HCT116 (cell line): ENCODE measurements around the gene GNB2. TPM values are rescaled to one million over a fixed set of nuclear protein-coding genes. Genes with fewer than 3 reads are reported as not detected.

Source experiments
- ATAC-seq: fragments of 200-7000 bp; cut with Tn5 transposase; 2 replicates; pipeline ENCODE4 v1.9.1; 2020; ENCODE audit warnings: mild to moderate bottlenecking, moderate library complexity
- BruUV-seq: library from RNA; stranded (reverse); fragments of 400-500 nt; replicated peaks from 2 replicates; lab custom pipeline; 2021; lab: Mats Ljungman, UMichigan
- CTCF ChIA-PET: fragments of 300-600 bp; sonication (Branson Sonifier 250); formaldehyde crosslinking; loops from one replicate; lab custom pipeline; 2021; ENCODE audit warnings: antibody characterized with exemption; lab: Charles Lee
- POLR2A ChIA-PET: fragments of 300-600, 350-600 bp; sonication (Branson Sonifier 250); formaldehyde crosslinking; loops from one replicate; lab custom pipeline; 2021; ENCODE audit warnings: antibody characterized with exemption; lab: Charles Lee
- RAD21 ChIA-PET, 2 experiments: fragments of 300-600 bp; sonication (Branson Sonifier 250); formaldehyde crosslinking; loops; one replicate each; lab custom pipeline; 2023; ENCODE audit warnings: low total read pairs in 2 of 2; ENCODE audit not compliant: uncharacterized antibody in 2 of 2, unreplicated experiment in 2 of 2, low non-redundant PET in 1 of 2; lab: Charles Lee
- DNase-seq: peaks from one replicate; pipeline ENCODE4 v3.0.0-alpha.2; 2010; ENCODE audit warnings: low read depth, low spot score
- H2AFZ ChIP-seq: fragments of 200-600 bp; shearing (Covaris generic), sonication (generic); 2 replicates; pipeline ENCODE4 v1.6.1; 2017; ENCODE audit warnings: low read depth, mixed run types, mixed read lengths, antibody characterized with exemption, low read length; ENCODE audit not compliant: poor library complexity, severe bottlenecking
- H3K27ac ChIP-seq: 2 replicates; pipeline ENCODE4 v1.5.1; 2012; ENCODE audit warnings: low read depth, low read length
- H3K27me3 ChIP-seq: fragments of 200-600 bp; sonication (generic); 2 replicates; pipeline ENCODE4 v1.6.1; 2016; ENCODE audit warnings: mixed run types, low read length, mixed read lengths; ENCODE audit not compliant: insufficient read depth
- H3K36me3 ChIP-seq, 2 experiments: fragments of 200-500 bp in 1 of 2; fragments of 200-600 bp in 1 of 2; sonication (Bioruptor generic) in 1 of 2; sonication (generic) in 1 of 2; 2 replicates each; pipeline versions ENCODE4 v1.5.1 to v1.6.1; 2014 to 2016; ENCODE audit warnings: low read length in 2 of 2, inconsistent platforms in 1 of 2, mixed read lengths in 1 of 2, mixed run types in 1 of 2; ENCODE audit not compliant: insufficient read depth in 2 of 2, control insufficient read depth in 1 of 2
- H3K4me1 ChIP-seq, 2 experiments: fragments of 200-600 bp in 1 of 2; sonication (generic) in 1 of 2; 2 replicates each; pipeline versions ENCODE4 v1.5.1 to v1.6.1; 2012 to 2017; ENCODE audit warnings: low read length in 2 of 2, inconsistent platforms in 1 of 2, mild to moderate bottlenecking in 1 of 2, mixed read lengths in 1 of 2, mixed run types in 1 of 2, moderate library complexity in 1 of 2; ENCODE audit not compliant: insufficient read depth in 2 of 2, control insufficient read depth in 1 of 2
- H3K4me2 ChIP-seq: fragments of 200-600 bp; sonication (generic); 2 replicates; pipeline ENCODE4 v1.6.1; 2017; ENCODE audit warnings: mixed run types, low read length, mixed read lengths
- H3K4me3 ChIP-seq, 2 experiments: fragments of 200-600 bp in 1 of 2; sonication (generic) in 1 of 2; replicated peaks in 1 of 2; 2 replicates each; pipeline ENCODE4 v1.5.1; 2011 to 2016; ENCODE audit warnings: low read length in 2 of 2, control low read depth in 1 of 2, low read depth in 1 of 2, mild to moderate bottlenecking in 1 of 2, mixed read lengths in 1 of 2, mixed run types in 1 of 2
- H3K79me2 ChIP-seq: fragments of 200-600 bp; sonication (generic); 2 replicates; pipeline ENCODE4 v1.6.1; 2017; ENCODE audit warnings: mild to moderate bottlenecking, mixed run types, low read length, moderate library complexity, mixed read lengths; ENCODE audit not compliant: insufficient read depth
- H3K9ac ChIP-seq: fragments of 200-600 bp; sonication (generic); 2 replicates; pipeline ENCODE4 v1.6.1; 2016; ENCODE audit warnings: low read length, mixed read lengths
- H3K9me2 ChIP-seq: fragments of 200-600 bp; sonication (generic), shearing (Covaris generic); 2 replicates; pipeline ENCODE4 v1.6.1; 2017; ENCODE audit warnings: mixed run types, mild to moderate bottlenecking, moderate library complexity; ENCODE audit not compliant: insufficient read depth
- H3K9me3 ChIP-seq, 2 experiments: fragments of 200-500 bp in 1 of 2; fragments of 200-600 bp in 1 of 2; sonication (Bioruptor generic) in 1 of 2; sonication (generic) in 1 of 2; 2 replicates each; pipeline ENCODE4 v1.6.1; 2014 to 2017; ENCODE audit warnings: low read length in 2 of 2, mixed read lengths in 2 of 2, inconsistent platforms in 1 of 2, low read depth in 1 of 2, mild to moderate bottlenecking in 1 of 2, mixed run types in 1 of 2, moderate library complexity in 1 of 2; ENCODE audit not compliant: control insufficient read depth in 1 of 2, insufficient read depth in 1 of 2
- H4K20me1 ChIP-seq: fragments of 200-600 bp; sonication (generic), shearing (Covaris generic); 2 replicates; pipeline ENCODE4 v1.6.1; 2017; ENCODE audit warnings: mixed run types, mild to moderate bottlenecking, moderate library complexity; ENCODE audit not compliant: insufficient read depth
- CBX3 ChIP-seq: IDR thresholded peaks from 2 replicates; pipeline ENCODE4 v1.6.1; 2012; ENCODE audit warnings: low read depth
- EGR1 ChIP-seq: IDR thresholded peaks from 2 replicates; pipeline ENCODE4 v1.6.1; 2012; ENCODE audit warnings: low read depth
- FOSL1 ChIP-seq: IDR thresholded peaks from 2 replicates; pipeline ENCODE4 v1.6.1; 2012; ENCODE audit warnings: low read depth
- JUND ChIP-seq: IDR thresholded peaks from 2 replicates; pipeline ENCODE4 v1.6.1; 2012
- RAD21 ChIP-seq: IDR thresholded peaks from 2 replicates; pipeline ENCODE4 v1.6.1; 2012; ENCODE audit warnings: low read depth, mild to moderate bottlenecking
- SIN3A ChIP-seq: IDR thresholded peaks from 2 replicates; pipeline ENCODE4 v1.6.1; 2012; ENCODE audit warnings: low read depth
- SP1 ChIP-seq: IDR thresholded peaks from 2 replicates; pipeline ENCODE4 v1.6.1; 2012; ENCODE audit warnings: low read depth
- SRF ChIP-seq: IDR thresholded peaks from 2 replicates; pipeline ENCODE4 v1.6.1; 2012; ENCODE audit warnings: low read depth
- TCF7L2 ChIP-seq: IDR thresholded peaks from 2 replicates; pipeline ENCODE4 v1.7.0; 2011; ENCODE audit warnings: borderline replicate concordance, inconsistent platforms; ENCODE audit not compliant: insufficient read depth, insufficient read length; ENCODE audit errors: extremely low read depth
- YY1 ChIP-seq: IDR thresholded peaks from 2 replicates; pipeline ENCODE4 v1.6.1; 2011; ENCODE audit warnings: low read length, low read depth, moderate library complexity, mild to moderate bottlenecking; ENCODE audit not compliant: insufficient replicate concordance; ENCODE audit errors: extremely low read depth
- ZFX ChIP-seq: fragments of 450-650 bp; IDR thresholded peaks from 2 replicates; pipeline ENCODE4 v1.6.1; 2017
- ZNF274 ChIP-seq: fragments of 200-500 bp; sonication (Bioruptor generic); IDR thresholded peaks from 2 replicates; pipeline ENCODE4 v1.6.1; 2014; ENCODE audit warnings: mild to moderate bottlenecking, low read depth, low read length, inconsistent platforms
- intact Hi-C: fragments of 100-400 bp; cut with micrococcal nuclease; formaldehyde crosslinking; loops from 2 replicates; pipeline ENCODE4 v1.10.0; 2022
- total RNA-seq: library from RNA; stranded (reverse); gene quantifications from one replicate; pipeline ENCODE4 v1.2.1, GENCODE V29; 2021; ENCODE audit not compliant: unreplicated experiment
- TF ChIP-seq, protein P1 (sequence below), 3 experiments: fragments of 200-600 bp in 1 of 3; sonication (generic) in 1 of 3; IDR thresholded peaks in 2 of 3; conservative IDR thresholded peaks in 1 of 3; 2 replicates each; pipeline ENCODE4 v1.5.1; 2012 to 2017; ENCODE audit warnings: low read depth in 2 of 3, low read length in 2 of 3, antibody characterized with exemption in 1 of 3, borderline replicate concordance in 1 of 3, control low read depth in 1 of 3, mild to moderate bottlenecking in 1 of 3, mixed read lengths in 1 of 3, mixed run types in 1 of 3, moderate library complexity in 1 of 3; ENCODE audit not compliant: insufficient read depth in 1 of 3
- TF ChIP-seq, protein P2 (sequence below): IDR thresholded peaks from 2 replicates; pipeline ENCODE4 v1.6.1; 2012

Gene GNB2
- total RNA-seq, 1 experiment from 2014 or later = 246 TPM

DNA sequence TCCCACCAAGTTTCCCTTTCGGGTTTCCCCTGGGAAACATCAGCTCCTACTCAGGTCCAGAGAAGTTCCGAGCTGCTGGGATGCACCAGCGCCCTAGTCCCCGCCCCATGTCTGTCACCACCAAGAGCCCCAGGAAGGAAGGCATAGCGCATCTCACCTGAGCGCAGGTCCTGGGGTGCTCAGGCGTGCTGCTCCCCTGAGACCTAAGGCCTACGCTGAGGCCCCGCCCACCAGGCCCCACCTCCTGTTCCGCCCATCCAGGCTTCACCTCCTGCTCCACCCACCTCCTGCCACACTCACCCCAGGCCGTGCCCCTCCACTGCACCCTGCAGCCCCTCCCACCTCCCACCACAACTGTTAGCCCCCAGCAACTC is 31.0 kb upstream of the GNB2 start:
- Histone ChIP-seq H2AFZ (no peak overlapping the region), H3K9me3 (no peaks in the 10 kb centered on the region), H3K4me1 (peaks cover 4 to 13% of the 10 kb centered on the region in 2 experiments), H3K27ac (no peak overlapping the region), H3K9ac (no peak overlapping the region), H3K9me2 (no peaks in the 10 kb centered on the region), H3K27me3 (no peaks in the 10 kb centered on the region), H3K4me2 (peak overlapping the region; percentile 23; the same call in 1 of the 2 replicates), H3K79me2 (no peaks in the 10 kb centered on the region), H4K20me1 (no peaks in the 10 kb centered on the region), H3K4me3 (no peak overlapping the region), H3K36me3 (no peaks in the 10 kb centered on the region)
- intact Hi-C loops = no loop called here
- ChIA-PET POLR2A (interaction anchor here (0.6 kb wide), 1 partner anchor 448 kb away, joined by 3 read pairs; no protein-coding TSS in a partner anchor), CTCF (interaction anchor here (0.9 to 1.1 kb wide), 2 partner anchors 8 to 10 kb away, joined by 3 read pairs; no protein-coding TSS in a partner anchor), RAD21 (no interaction called here)
- TF ChIP-seq FOSL1 (no peak), RAD21 (no peak), SIN3A (no peak), SRF (no peak), ZNF274 (no peak), ZFX (no peak), SP1 (no peak), YY1 (no peak), CBX3 (no peak), EGR1 (no peak), JUND (no peak), TCF7L2 (no peak)
- TF ChIP-seq, protein P1, sequence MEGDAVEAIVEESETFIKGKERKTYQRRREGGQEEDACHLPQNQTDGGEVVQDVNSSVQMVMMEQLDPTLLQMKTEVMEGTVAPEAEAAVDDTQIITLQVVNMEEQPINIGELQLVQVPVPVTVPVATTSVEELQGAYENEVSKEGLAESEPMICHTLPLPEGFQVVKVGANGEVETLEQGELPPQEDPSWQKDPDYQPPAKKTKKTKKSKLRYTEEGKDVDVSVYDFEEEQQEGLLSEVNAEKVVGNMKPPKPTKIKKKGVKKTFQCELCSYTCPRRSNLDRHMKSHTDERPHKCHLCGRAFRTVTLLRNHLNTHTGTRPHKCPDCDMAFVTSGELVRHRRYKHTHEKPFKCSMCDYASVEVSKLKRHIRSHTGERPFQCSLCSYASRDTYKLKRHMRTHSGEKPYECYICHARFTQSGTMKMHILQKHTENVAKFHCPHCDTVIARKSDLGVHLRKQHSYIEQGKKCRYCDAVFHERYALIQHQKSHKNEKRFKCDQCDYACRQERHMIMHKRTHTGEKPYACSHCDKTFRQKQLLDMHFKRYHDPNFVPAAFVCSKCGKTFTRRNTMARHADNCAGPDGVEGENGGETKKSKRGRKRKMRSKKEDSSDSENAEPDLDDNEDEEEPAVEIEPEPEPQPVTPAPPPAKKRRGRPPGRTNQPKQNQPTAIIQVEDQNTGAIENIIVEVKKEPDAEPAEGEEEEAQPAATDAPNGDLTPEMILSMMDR (IDR thresholded peaks at IDR 0.05 in 2 of 3, conservative IDR thresholded peaks at IDR 0.05 in 1 of 3; ENCODE audit: borderline replicate concordance in 1 of 3, insufficient read depth in 1 of 3, low read depth in 2 of 3, low read length in 2 of 3) = no peak
- TF ChIP-seq, protein P2, sequence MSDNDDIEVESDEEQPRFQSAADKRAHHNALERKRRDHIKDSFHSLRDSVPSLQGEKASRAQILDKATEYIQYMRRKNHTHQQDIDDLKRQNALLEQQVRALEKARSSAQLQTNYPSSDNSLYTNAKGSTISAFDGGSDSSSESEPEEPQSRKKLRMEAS = no peak
- no TSS peak for BruUV-seq
- ATAC-seq = peak; percentile 95
- no peak for DNase-seq
